Smooth muscle cell (in vitro differentiated cells): ENCODE measurements around the gene HS3ST5. TPM values are rescaled to one million over a fixed set of nuclear protein-coding genes. Genes with fewer than 3 reads are reported as not detected.
A peak's percentile ranks its signal among the peaks of the same experiment; 100 is the strongest.

ENCODE experiments used
- DNase-seq: peaks from one replicate; lab custom pipeline; 2025; ENCODE audit not compliant: unreplicated experiment; lab: John Stamatoyannopoulos, UW
- H2AFZ ChIP-seq: fragments of 200-600 bp; sonication (generic); 2 replicates; pipeline ENCODE4 v1.6.0; 2016; ENCODE audit warnings: antibody characterized with exemption, low read depth, mild to moderate bottlenecking
- H3F3A ChIP-seq: fragments of 200-600 bp; sonication (generic); 2 replicates; pipeline ENCODE4 v1.6.0; 2017; ENCODE audit warnings: antibody characterized with exemption, low read depth
- H3K27ac ChIP-seq: fragments of 200-600 bp; sonication (generic); 2 replicates; pipeline ENCODE4 v1.5.1; 2016; ENCODE audit warnings: low read depth, mild to moderate bottlenecking
- H3K27me3 ChIP-seq: fragments of 200-600 bp; sonication (generic); 2 replicates; pipeline ENCODE4 v1.6.1; 2016; ENCODE audit warnings: low read depth, mild to moderate bottlenecking
- H3K36me3 ChIP-seq: fragments of 200-600 bp; sonication (generic); 2 replicates; pipeline ENCODE4 v1.5.1; 2016; ENCODE audit warnings: low read depth
- H3K4me1 ChIP-seq: fragments of 200-600 bp; sonication (generic); 2 replicates; pipeline ENCODE4 v1.5.1; 2016; ENCODE audit warnings: low read depth
- H3K4me2 ChIP-seq: fragments of 200-600 bp; sonication (generic); 2 replicates; pipeline ENCODE4 v1.6.0; 2016; ENCODE audit warnings: mild to moderate bottlenecking
- H3K4me3 ChIP-seq: fragments of 200-600 bp; sonication (generic); 2 replicates; pipeline ENCODE4 v1.5.1; 2016; ENCODE audit warnings: mild to moderate bottlenecking
- H3K79me2 ChIP-seq: fragments of 200-600 bp; sonication (generic); 2 replicates; pipeline ENCODE4 v1.6.0; 2016; ENCODE audit warnings: low read depth, mild to moderate bottlenecking
- H3K9ac ChIP-seq: fragments of 200-600 bp; sonication (generic); 2 replicates; pipeline ENCODE4 v1.6.0; 2016; ENCODE audit warnings: low read depth
- H3K9me3 ChIP-seq: fragments of 200-600 bp; sonication (generic); replicated peaks from 2 replicates; pipeline ENCODE4 v1.5.1; 2016; ENCODE audit warnings: low read depth
- H4K20me1 ChIP-seq: fragments of 200-600 bp; sonication (generic); 2 replicates; pipeline ENCODE4 v1.6.0; 2016; ENCODE audit warnings: low read depth
- WGBS: methylation state at CpG from one replicate; pipeline ENCODE4 v1.1.7; 2016; ENCODE audit warnings: low lambda C conversion rate; 5-methylcytosine and 5-hydroxymethylcytosine counted together
- polyA plus RNA-seq: library from polyadenylated mRNA; unstranded; fragments of >200 nt; fragmentation: Nextera tagmentation; extraction: Ambion mirVana; gene quantifications from 2 replicates; pipeline ENCODE4 v1.2.1, GENCODE V29; 2016
- total RNA-seq: library from RNA; depleted of rRNA; stranded (reverse); fragments of >200 nt; gene quantifications from 2 replicates; pipeline ENCODE4 v1.2.3, GENCODE V29; 2014
- TF ChIP-seq, protein P1 (sequence below): fragments of 200-600 bp; sonication (generic); IDR thresholded peaks from 2 replicates; pipeline ENCODE4 v1.5.1; 2017; ENCODE audit warnings: borderline replicate concordance, mild to moderate bottlenecking, antibody characterized with exemption; ENCODE audit not compliant: insufficient read depth, poor library complexity, severe bottlenecking

Gene HS3ST5
- total and polyA plus RNA-seq, 2 experiments from 2014 or later, result 0.18 to 0.25 TPM

DNA sequence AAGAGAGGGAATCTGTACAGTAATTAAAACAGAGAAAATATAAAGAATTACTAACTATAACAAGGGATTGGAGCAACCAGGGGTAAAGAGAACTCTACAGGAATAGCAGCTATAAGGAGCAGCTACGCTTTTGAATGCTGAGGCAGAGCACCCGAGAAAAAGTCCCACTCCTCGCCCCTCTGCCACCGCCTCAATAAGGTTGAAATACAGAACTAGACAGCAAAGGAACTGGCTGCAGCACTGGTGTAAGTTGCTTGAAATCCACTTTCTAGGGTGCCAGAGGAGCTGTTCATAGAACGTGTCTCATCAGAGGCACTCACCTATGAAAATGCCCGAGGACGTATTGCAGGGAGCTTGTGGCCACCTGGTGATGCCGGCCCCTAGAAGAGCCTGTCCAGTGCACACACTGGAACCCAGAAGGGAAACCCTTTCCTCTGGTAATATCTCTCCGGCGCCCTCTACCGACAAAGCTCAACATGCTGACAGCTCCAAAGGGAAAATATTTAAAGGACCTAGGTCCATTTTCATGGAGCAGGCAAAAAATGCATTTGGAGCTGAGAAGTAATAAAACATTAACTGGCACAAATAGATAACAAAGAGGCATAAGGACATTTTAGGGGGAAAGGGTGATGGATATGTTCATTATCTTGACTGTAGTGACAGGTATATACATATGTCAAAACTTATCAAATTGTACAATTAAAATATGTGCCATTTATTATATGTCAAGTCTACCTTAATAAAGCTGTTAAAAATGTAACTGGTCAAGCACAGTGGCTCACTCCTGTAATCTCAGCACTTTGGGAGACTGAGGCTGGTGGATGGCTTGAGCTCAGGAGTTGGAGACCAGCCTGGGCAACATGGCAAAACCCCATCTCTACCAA is 234.5 kb downstream of the HS3ST5 start:
- Histone ChIP-seq H3K9me3 (no peaks in the 10 kb centered on the region), H3F3A (no peaks in the 10 kb centered on the region), H3K27ac (no peak overlapping the region), H3K4me1 (no peaks in the 10 kb centered on the region), H3K9ac (no peak overlapping the region), H3K27me3 (no peaks in the 10 kb centered on the region), H3K4me3 (no peak overlapping the region), H4K20me1 (no peaks in the 10 kb centered on the region), H3K36me3 (no peaks in the 10 kb centered on the region), H2AFZ (no peak overlapping the region), H3K79me2 (no peaks in the 10 kb centered on the region), H3K4me2 (peak overlapping the region; percentile 47)
- TF ChIP-seq, protein P1, sequence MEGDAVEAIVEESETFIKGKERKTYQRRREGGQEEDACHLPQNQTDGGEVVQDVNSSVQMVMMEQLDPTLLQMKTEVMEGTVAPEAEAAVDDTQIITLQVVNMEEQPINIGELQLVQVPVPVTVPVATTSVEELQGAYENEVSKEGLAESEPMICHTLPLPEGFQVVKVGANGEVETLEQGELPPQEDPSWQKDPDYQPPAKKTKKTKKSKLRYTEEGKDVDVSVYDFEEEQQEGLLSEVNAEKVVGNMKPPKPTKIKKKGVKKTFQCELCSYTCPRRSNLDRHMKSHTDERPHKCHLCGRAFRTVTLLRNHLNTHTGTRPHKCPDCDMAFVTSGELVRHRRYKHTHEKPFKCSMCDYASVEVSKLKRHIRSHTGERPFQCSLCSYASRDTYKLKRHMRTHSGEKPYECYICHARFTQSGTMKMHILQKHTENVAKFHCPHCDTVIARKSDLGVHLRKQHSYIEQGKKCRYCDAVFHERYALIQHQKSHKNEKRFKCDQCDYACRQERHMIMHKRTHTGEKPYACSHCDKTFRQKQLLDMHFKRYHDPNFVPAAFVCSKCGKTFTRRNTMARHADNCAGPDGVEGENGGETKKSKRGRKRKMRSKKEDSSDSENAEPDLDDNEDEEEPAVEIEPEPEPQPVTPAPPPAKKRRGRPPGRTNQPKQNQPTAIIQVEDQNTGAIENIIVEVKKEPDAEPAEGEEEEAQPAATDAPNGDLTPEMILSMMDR, result peak; percentile 76
- DNase-seq, result peak; percentile 20
- WGBS, result 43% methylated on average over 11 of the region's 11 CpGs

- Histone ChIP-seq H3K4me1 (no peaks in the 10 kb centered on the region), H3F3A (no peaks in the 10 kb centered on the region), H3K27me3 (no peaks in the 10 kb centered on the region), H2AFZ (no peak overlapping the region), H3K27ac (no peak overlapping the region), H3K9ac (no peak overlapping the region), H3K79me2 (no peaks in the 10 kb centered on the region), H3K4me2 (no peak overlapping the region), H3K4me3 (no peak overlapping the region), H3K36me3 (no peaks in the 10 kb centered on the region), H4K20me1 (no peaks in the 10 kb centered on the region), H3K9me3 (no peaks in the 10 kb centered on the region)
- TF ChIP-seq, protein P1, result no peak
- DNase-seq, result no peak
- WGBS, result 92% methylated on average over 3 of the region's 3 CpGs
Measured at GRCh38 chr6:114106020-114106419, 236.8 kb downstream of the HS3ST5 start.

DNA sequence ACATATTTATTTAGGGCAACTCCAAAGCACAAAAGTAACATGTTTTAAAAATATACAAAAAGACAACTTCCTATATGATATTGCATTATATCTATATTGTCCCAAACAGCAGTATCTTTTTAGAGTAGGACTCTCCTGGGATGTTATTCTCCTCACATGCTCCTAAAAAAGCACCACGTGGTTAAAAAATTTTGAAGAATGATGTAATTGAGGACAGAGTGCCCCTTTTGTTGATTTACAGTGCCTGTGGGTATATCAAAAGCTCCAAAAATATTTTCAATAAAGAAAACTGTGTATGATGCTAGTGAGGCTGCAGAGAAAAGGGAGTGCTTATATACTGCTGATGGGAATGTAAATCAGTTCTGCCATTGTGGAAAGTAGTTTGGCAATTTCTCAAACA is 241.6 kb downstream of the HS3ST5 start:
- WGBS, result 80% methylated on average over 1 of the region's 1 CpG
- H3K36me3 ChIP-seq, result no peaks in the 10 kb centered on the region
- H2AFZ ChIP-seq, result no peak overlapping the region
- DNase-seq, result no peak
- TF ChIP-seq, protein P1, result no peak
- H4K20me1 ChIP-seq, result no peaks in the 10 kb centered on the region
- no peaks in the 10 kb centered on the region for H3F3A ChIP-seq
- no peak overlapping the region for H3K9ac ChIP-seq
- no peaks in the 10 kb centered on the region for H3K27me3 ChIP-seq
- no peaks in the 10 kb centered on the region for H3K4me1 ChIP-seq
- H3K4me2 ChIP-seq, result no peak overlapping the region
- H3K79me2 ChIP-seq, result no peaks in the 10 kb centered on the region
- no peaks in the 10 kb centered on the region for H3K9me3 ChIP-seq
- no peak overlapping the region for H3K4me3 ChIP-seq
- H3K27ac ChIP-seq, result no peak overlapping the region
